ENCODE results near the gene IQGAP2.
A peak's percentile ranks its signal among the peaks of the same experiment; 100 is the strongest.

Gene IQGAP2

DNA sequence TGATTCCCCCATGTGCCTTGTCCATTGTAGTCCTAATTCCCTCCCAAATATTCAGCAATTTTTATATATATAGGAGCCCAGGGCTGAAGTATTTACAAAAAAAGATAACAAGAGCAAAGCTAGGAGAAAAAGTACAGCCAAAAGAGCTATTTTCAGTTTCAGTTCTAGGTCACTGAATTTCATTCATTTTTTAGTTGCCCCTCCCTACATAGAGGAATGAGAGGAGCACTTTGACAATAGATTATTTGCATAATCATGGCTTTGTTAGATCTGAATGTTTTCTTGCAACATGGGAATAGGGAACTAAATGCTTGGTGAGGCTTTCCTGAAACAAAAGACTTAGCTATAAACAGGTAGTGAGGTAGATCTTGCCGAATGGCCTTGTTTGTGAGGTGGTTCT is 235.4 kb downstream of the IQGAP2 start:
- TF ChIP-seq, protein P1, sequence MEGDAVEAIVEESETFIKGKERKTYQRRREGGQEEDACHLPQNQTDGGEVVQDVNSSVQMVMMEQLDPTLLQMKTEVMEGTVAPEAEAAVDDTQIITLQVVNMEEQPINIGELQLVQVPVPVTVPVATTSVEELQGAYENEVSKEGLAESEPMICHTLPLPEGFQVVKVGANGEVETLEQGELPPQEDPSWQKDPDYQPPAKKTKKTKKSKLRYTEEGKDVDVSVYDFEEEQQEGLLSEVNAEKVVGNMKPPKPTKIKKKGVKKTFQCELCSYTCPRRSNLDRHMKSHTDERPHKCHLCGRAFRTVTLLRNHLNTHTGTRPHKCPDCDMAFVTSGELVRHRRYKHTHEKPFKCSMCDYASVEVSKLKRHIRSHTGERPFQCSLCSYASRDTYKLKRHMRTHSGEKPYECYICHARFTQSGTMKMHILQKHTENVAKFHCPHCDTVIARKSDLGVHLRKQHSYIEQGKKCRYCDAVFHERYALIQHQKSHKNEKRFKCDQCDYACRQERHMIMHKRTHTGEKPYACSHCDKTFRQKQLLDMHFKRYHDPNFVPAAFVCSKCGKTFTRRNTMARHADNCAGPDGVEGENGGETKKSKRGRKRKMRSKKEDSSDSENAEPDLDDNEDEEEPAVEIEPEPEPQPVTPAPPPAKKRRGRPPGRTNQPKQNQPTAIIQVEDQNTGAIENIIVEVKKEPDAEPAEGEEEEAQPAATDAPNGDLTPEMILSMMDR (IDR thresholded peaks at IDR 0.05; ENCODE audit: insufficient read depth, low read length, poor library complexity, severe bottlenecking): no peak
- DNase-seq (ENCODE audit: extremely low read depth, insufficient read length): no peak
- Histone ChIP-seq H3K27me3 (replicated peaks; ENCODE audit: control insufficient read depth, insufficient read depth, low read length) (no peaks in the 10 kb centered on the region), H3K4me3 (replicated peaks; ENCODE audit: low read depth, low read length) (no peak overlapping the region), H3K36me3 (ENCODE audit: control insufficient read depth, insufficient read depth, low read length) (no peaks in the 10 kb centered on the region)

DNA sequence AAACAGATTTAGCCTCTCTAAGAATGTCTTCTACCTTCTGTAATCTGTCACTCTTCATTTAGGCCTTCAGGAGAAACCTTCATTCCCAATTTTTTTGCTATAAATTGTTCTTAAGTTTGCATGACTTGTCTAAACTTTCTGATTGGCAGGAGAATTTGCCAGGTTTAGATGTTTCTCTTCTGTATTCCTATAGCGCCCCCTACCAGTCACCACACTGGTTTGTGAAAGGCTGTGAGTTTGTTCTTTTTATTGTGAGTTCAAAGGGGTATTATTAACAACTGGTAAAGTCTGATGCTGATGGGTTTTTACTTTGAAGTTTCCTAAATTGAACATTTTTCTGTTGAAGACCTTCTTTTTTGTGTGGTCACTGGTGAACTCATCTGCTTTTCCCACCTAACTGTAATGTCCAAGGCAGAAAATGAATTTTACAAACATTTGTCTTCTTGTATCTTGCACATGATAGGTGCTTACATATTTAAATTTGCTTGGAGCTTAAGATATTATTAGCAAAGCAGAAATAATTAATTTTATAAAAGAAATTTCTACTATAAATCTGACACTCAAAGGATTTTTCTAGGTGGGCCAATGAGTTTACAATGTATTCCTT is 238.5 kb downstream of the IQGAP2 start:
- H3K27me3 ChIP-seq (replicated peaks; ENCODE audit: control insufficient read depth, insufficient read depth, low read length): no peaks in the 10 kb centered on the region
- no peaks in the 10 kb centered on the region for H3K36me3 ChIP-seq (ENCODE audit: control insufficient read depth, insufficient read depth, low read length)
- peak; percentile 3 for DNase-seq (ENCODE audit: extremely low read depth, insufficient read length)
- H3K4me3 ChIP-seq (replicated peaks; ENCODE audit: low read depth, low read length): no peak overlapping the region
- TF ChIP-seq, protein P1 (IDR thresholded peaks at IDR 0.05; ENCODE audit: insufficient read depth, low read length, poor library complexity, severe bottlenecking): peak; percentile 79

DNA sequence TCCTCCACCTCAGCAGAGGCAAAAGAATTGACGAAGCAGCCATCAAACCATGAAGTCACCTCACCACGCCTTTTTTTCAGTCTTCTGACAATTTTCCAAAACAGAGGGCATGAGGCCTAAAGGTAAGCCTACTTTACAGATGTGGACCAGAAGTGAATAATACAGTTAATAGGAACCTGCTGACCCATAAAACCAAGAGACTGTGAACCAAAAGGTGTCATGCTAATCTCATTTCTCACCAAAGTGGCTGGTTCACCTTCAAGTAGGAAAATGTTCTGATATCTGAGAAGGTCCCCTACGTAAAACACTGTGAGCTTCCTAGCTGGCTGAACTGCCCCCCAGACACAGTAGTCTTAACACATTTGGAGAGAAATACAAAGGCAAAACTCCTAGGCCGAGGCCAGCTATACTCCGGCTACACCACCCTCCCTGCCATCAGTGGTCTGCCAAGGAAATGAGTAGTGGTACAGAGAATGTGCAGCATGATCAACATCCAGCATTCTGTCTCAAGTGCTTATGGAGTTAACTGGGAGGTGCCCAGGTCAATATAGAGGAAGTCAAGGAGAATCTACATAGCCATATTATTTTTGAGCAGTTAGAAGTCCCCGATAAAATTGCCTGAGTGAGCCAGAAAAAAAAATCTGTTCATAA is 239.4 kb downstream of the IQGAP2 start:
- H3K4me3 ChIP-seq (replicated peaks; ENCODE audit: low read depth, low read length): no peak overlapping the region
- H3K27me3 ChIP-seq (replicated peaks; ENCODE audit: control insufficient read depth, insufficient read depth, low read length): no peaks in the 10 kb centered on the region
- no peak for DNase-seq (ENCODE audit: extremely low read depth, insufficient read length)
- TF ChIP-seq, protein P1 (IDR thresholded peaks at IDR 0.05; ENCODE audit: insufficient read depth, low read length, poor library complexity, severe bottlenecking): no peak
- no peaks in the 10 kb centered on the region for H3K36me3 ChIP-seq (ENCODE audit: control insufficient read depth, insufficient read depth, low read length)

DNA sequence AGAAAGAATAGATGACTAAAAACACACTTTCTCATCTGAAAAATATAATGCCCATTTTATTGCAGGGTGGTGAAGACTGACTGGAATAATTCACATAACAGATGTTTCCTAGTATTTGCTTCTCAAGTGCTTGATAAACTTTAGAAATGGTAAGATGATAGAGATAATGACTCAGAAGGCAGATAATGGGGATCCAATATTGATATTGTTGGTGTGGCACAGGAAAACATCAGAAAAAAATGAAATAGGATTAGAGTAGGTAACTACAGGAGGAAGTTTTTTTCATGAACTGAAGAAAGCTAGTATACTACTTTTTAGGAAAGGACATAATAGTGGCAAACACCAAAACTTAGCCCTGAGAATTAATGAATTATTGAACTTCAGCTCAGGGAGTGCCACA is 240.3 kb downstream of the IQGAP2 start:
- TF ChIP-seq, protein P1 (IDR thresholded peaks at IDR 0.05; ENCODE audit: insufficient read depth, low read length, poor library complexity, severe bottlenecking): no peak
- H3K36me3 ChIP-seq (ENCODE audit: control insufficient read depth, insufficient read depth, low read length): no peaks in the 10 kb centered on the region
- H3K27me3 ChIP-seq (replicated peaks; ENCODE audit: control insufficient read depth, insufficient read depth, low read length): no peaks in the 10 kb centered on the region
- H3K4me3 ChIP-seq (replicated peaks; ENCODE audit: low read depth, low read length): no peak overlapping the region
- DNase-seq (ENCODE audit: extremely low read depth, insufficient read length): no peak

DNA sequence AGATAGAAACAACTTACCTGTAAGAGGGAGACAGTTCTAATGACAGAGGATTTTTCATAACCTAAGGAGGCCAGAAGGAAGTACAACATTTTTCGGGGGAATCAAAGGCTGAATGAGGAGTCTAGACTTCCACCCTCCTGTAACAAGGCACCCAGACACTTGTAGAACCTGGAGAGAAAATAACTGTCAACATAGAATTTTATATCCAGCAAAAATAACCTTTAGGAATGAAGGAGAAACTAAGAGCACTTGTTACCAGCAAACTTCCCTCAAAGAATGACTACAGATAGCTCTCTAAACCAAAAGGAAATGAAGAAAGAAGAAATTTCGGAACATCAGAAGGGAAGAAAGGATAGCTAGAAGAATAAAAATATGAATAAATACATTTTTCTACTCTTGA is 246.1 kb downstream of the IQGAP2 start:
- H3K27me3 ChIP-seq (replicated peaks; ENCODE audit: control insufficient read depth, insufficient read depth, low read length): no peaks in the 10 kb centered on the region
- TF ChIP-seq, protein P1 (IDR thresholded peaks at IDR 0.05; ENCODE audit: insufficient read depth, low read length, poor library complexity, severe bottlenecking): no peak
- H3K4me3 ChIP-seq (replicated peaks; ENCODE audit: low read depth, low read length): no peak overlapping the region
- H3K36me3 ChIP-seq (ENCODE audit: control insufficient read depth, insufficient read depth, low read length): no peaks in the 10 kb centered on the region
- no peak for DNase-seq (ENCODE audit: extremely low read depth, insufficient read length)

All from GM06990 (cell line).